NK-92 (cell line): Measurements from ENCODE around the gene CHSY3.

Experiments used
- DNase-seq: peaks from one replicate; lab custom pipeline; 2025; ENCODE audit not compliant: unreplicated experiment; lab: John Stamatoyannopoulos, UW

The CHSY3 gene

GRCh38 chr5:130078661-130079060 lies 174.4 kb downstream of the CHSY3 start:
- DNase-seq, result no peak

GRCh38 chr5:130090569-130091270 lies 186.5 kb downstream of the CHSY3 start:
- DNase-seq, result no peak

GRCh38 chr5:130092991-130093390 lies 188.7 kb downstream of the CHSY3 start:
- no peak for DNase-seq

GRCh38 chr5:130096483-130096882 lies 192.2 kb downstream of the CHSY3 start:
- DNase-seq, result no peak

GRCh38 chr5:130099008-130099407 lies 194.7 kb downstream of the CHSY3 start:
- no peak for DNase-seq

DNA sequence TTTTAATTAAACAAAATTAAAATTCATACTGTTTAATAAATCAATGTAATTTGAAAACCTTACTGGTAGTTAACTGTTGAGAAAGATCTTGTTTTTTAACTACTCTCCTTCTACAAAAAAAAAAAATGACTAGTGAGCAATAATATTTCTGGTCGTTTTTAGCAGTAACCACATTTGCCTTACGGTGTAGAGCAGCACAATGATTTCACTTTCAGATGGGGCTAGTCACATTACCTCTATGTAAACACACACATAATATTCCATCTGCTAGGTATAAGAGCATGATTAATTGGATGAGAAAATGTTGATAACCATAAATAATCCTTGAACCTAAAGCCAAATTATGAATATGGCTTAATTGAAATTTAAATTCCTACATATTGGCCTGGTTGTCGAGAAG lies 198.1 kb downstream of the CHSY3 start:
- DNase-seq, result no peak

DNA sequence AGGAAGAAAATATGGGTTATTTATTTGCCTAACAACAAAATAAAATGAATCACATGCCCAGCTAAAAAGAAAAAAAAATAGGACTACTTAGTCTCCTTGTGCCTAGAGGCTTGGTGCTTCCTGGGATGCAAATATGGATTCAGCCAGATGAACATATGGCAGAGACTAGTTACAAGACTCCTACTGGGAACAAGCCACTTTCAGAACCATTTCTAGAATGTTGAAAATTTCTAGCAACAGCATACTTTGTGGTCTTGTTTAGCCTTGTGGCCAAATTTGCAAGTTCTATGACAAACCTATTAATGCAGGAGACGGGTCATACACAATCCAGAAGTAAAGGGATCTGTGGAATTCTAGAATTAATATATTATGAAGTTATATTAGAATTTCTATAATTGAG lies 198.7 kb downstream of the CHSY3 start:
- DNase-seq, result no peak

- no peak for DNase-seq
Measured at GRCh38 chr5:130104895-130105688, 200.8 kb downstream of the CHSY3 start.

DNA sequence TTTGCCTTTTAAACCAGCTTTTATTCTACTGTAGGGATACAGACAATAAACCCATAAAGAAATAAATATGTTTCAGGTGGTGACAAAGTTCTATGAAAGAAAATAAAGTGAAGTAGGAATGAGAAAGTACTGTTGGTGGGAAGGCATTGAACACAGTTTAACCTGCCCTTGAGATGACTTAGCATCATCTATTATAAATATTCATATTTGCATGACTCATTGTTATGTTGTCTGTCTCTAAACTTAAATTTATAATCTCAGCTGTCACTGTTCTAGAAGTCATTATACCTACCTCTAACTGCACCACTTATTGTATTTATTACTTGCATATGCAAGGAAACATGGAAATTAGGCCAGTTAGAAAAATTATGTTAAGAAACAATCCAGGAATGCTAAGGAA lies 202.2 kb downstream of the CHSY3 start:
- DNase-seq, result no peak

GRCh38 chr5:130109152-130109551 lies 204.9 kb downstream of the CHSY3 start:
- DNase-seq, result no peak

GRCh38 chr5:130110328-130110727 lies 206.1 kb downstream of the CHSY3 start:
- no peak for DNase-seq

- DNase-seq, result no peak
Measured at GRCh38 chr5:130111746-130112145, 207.5 kb downstream of the CHSY3 start.

DNA sequence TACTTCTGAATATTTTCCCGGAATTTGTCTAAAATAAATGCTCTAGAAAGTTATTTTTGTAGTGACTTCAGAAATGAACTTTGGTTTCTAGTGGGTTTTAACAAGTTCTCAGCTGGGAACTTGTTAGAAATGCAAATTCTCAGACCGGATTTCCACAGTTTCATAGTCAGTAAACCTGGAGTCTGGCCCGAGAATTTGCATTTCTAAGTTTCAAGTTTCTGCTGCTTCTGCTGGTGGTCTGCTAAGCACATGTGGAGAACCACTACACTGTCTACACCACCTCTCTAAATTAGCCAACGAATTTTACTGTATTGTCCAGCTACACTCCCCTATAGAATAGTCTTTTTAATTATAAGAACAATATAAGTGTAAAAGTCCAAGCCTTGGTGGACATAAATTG lies 208.0 kb downstream of the CHSY3 start:
- DNase-seq, result no peak

DNA sequence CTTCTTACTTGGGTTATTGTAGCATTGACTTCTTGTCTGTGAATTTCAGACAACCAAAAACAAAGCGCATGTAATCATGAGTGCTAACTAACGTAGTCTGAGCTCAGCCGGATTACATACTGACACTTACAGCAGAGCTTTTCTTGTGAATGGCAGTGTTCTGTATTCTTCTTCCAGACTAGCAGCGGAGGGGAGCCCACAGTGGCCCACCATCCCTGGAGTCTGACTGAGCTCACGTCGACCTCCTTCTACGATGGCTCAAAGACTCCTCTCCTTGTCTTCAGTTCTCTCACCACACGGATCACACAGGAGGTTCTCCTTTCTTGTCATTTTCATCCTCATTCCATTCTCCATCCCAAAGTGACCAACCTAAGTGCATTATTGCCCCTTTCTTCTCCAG lies 211.4 kb downstream of the CHSY3 start:
- DNase-seq, result no peak

GRCh38 chr5:130116462-130116861 lies 212.2 kb downstream of the CHSY3 start:
- no peak for DNase-seq

GRCh38 chr5:130116972-130117371 lies 212.7 kb downstream of the CHSY3 start:
- DNase-seq, result no peak

DNA sequence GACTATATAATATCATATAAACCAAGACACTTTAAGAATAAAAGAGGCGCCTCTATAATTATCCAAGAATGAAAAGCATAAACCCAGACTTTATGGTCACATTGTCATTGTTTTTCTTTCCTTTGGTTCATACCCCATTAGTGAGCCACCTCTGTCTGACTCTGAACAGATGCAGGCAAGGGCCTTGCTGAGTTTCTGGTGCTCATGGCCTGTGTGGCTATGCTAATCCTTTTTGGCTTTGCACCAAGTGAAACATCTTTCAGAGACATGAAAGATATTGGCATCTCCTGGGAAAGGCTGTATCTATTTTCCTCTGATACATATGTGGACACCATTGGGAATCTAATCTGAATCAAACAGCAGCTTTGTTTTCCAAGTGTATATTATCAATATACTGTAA lies 222.5 kb downstream of the CHSY3 start:
- DNase-seq, result no peak

DNA sequence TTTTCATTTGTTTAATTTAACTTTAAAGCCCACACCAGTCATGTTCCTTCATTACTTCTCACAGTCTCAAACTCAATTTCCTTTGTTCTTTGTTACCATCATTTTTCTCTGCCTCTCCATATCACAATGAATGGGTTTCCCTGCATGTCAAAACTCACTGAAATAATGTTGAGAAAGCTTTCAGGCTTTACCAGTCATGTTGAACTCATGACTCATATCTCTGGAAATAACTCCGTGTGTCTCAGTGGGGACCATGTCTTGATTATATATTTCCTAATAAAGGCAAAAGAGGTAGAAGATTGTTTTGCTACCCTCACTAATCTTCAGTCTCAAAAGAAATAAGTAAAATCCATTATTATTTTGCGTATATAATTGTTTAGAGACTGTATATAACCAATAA lies 231.2 kb downstream of the CHSY3 start:
- DNase-seq, result no peak

DNA sequence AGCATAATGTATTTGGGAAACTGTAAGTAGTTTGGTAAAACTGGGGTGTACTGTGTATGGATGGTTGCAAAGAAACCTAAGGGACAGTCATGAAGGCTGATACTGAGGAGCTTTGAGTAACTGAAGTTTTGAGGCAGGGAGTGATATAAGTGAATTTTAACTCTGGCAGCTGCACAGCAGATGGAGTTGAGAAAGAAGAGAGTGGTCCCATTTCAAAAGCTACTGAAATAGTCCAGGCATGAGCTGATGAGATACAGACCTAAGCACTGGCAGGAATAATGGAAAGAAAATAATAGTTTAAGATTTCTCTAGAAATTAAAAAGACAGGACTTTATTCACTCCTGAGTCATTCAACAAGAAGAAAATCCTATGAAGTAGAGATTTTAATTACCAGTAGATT lies 232.0 kb downstream of the CHSY3 start:
- no peak for DNase-seq

DNA sequence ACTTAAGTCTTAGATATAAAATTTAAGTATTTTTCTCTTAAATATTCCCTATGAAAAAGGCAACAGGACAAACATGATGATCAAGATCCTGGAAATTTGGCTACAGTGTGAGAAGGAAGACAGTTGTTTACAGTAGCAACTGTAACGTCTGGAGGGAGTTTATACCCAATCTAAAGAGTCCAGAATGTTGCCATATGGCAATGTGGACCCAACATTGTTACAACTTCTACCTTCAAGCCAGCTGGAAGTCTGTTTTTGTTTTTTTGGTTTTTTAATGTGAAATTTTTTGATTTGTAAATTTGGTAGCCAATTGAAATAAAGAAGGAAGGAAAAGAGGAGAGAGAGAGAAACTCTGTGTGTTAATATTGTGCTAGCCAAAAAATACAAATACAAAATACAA lies 233.4 kb downstream of the CHSY3 start:
- DNase-seq, result no peak

DNA sequence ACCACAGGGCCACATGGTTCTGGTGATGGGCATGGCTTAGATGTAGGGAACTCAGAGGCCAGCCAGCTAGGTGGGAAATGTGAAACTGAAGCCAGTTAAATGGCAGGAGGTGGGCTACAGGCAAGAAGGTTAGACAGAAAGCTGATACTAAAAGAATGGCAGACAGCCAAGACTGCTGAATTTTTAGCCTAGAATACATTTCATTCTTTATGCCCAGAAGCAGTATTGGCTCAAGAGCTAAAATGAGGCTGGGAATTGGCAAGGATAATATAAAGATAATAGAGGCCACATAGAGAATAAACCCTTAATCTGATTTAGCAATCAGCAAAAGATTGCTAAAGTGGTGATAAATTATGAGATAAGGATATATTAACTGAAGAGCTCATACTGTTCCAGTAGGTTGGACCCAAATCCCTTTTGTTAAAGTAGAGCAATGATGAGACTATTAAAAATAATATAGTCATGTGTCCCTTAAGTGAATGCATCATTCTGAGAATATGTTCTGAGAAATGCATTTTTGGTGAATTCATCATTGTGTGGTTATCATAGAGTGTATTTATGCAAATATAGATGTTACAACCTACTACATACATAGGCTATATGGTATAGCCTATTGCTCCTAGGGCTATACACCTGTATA lies 234.3 kb downstream of the CHSY3 start:
- DNase-seq, result no peak

- DNase-seq, result no peak
Measured at GRCh38 chr5:130141659-130142320, 237.5 kb downstream of the CHSY3 start.
